Common myeloid progenitor, CD34-positive (primary cell): ENCODE measurements around the gene SCARF2.

Experiments used
- CTCF ChIA-PET: fragments of 350-600 bp; sonication (Branson Sonifier 250); formaldehyde crosslinking; loops from one replicate; lab custom pipeline; 2021; ENCODE audit warnings: antibody characterized with exemption; lab: Charles Lee
- POLR2A ChIA-PET: fragments of 350-600 bp; sonication (Branson Sonifier 250); formaldehyde crosslinking; loops from one replicate; lab custom pipeline; 2021; ENCODE audit warnings: antibody characterized with exemption; lab: Charles Lee
- DNase-seq, 3 donors: peaks; one replicate each; pipeline versions ENCODE4 v3.0.0 to v3.0.0-alpha.2; 2013
- H3K27ac ChIP-seq, 2 experiments: 1 replicate in 1 of 2; 2 replicates in 1 of 2; pipeline ENCODE4 v1.7.0; 2013; ENCODE audit warnings: inconsistent platforms in 2 of 2, low read length in 2 of 2, mild to moderate bottlenecking in 2 of 2, low read depth in 1 of 2, moderate library complexity in 1 of 2; ENCODE audit not compliant: severe bottlenecking in 2 of 2, insufficient read depth in 1 of 2, poor library complexity in 1 of 2
- H3K27me3 ChIP-seq, 5 experiments: replicated peaks in 2 of 5; 1 replicate in 3 of 5; 2 replicates in 2 of 5; pipeline versions ENCODE4 v1.6.1 to v1.7.0; 2013; ENCODE audit warnings: low read length in 4 of 5, mild to moderate bottlenecking in 2 of 5, moderate library complexity in 2 of 5, inconsistent platforms in 1 of 5; ENCODE audit not compliant: insufficient read depth in 5 of 5, control insufficient read depth in 4 of 5
- H3K36me3 ChIP-seq, 4 experiments: 1 replicate in 2 of 4; 2 replicates in 2 of 4; pipeline versions ENCODE4 v1.6.1 to v1.7.0; 2013; ENCODE audit warnings: low read length in 3 of 4, control low read depth in 1 of 4, mild to moderate bottlenecking in 1 of 4; ENCODE audit not compliant: control insufficient read depth in 4 of 4, insufficient read depth in 4 of 4
- H3K4me1 ChIP-seq, 4 experiments: 1 replicate in 3 of 4; 2 replicates in 1 of 4; pipeline versions ENCODE4 v1.6.1 to v1.7.1; 2013; ENCODE audit warnings: low read length in 3 of 4, mild to moderate bottlenecking in 3 of 4, control low read depth in 1 of 4, inconsistent platforms in 1 of 4, moderate library complexity in 1 of 4; ENCODE audit not compliant: control insufficient read depth in 4 of 4, insufficient read depth in 4 of 4; ENCODE audit errors: control extremely low read depth in 1 of 4
- H3K4me3 ChIP-seq, 7 experiments: 1 replicate in 4 of 7; 2 replicates in 3 of 7; pipeline versions ENCODE4 v1.5.1 to v1.7.0; 2013; ENCODE audit warnings: mild to moderate bottlenecking in 7 of 7, low read length in 6 of 7, moderate library complexity in 6 of 7, inconsistent platforms in 2 of 7, low read depth in 2 of 7, control low read depth in 1 of 7; ENCODE audit not compliant: insufficient read depth in 4 of 7, control insufficient read depth in 1 of 7; ENCODE audit errors: extremely low read depth in 1 of 7
- H3K9me3 ChIP-seq, 5 experiments: 1 replicate in 4 of 5; 2 replicates in 1 of 5; pipeline versions ENCODE4 v1.6.1 to v1.7.1; 2013; ENCODE audit warnings: low read length in 4 of 5, mild to moderate bottlenecking in 2 of 5, inconsistent platforms in 1 of 5, low read depth in 1 of 5, moderate library complexity in 1 of 5; ENCODE audit not compliant: control insufficient read depth in 4 of 5, insufficient read depth in 2 of 5; ENCODE audit errors: control extremely low read depth in 1 of 5
- WGBS: methylation state at CpG from one replicate; pipeline ENCODE4 v1.1.5; 2013; ENCODE audit not compliant: insufficient coverage; 5-methylcytosine and 5-hydroxymethylcytosine counted together

The SCARF2 gene

DNA sequence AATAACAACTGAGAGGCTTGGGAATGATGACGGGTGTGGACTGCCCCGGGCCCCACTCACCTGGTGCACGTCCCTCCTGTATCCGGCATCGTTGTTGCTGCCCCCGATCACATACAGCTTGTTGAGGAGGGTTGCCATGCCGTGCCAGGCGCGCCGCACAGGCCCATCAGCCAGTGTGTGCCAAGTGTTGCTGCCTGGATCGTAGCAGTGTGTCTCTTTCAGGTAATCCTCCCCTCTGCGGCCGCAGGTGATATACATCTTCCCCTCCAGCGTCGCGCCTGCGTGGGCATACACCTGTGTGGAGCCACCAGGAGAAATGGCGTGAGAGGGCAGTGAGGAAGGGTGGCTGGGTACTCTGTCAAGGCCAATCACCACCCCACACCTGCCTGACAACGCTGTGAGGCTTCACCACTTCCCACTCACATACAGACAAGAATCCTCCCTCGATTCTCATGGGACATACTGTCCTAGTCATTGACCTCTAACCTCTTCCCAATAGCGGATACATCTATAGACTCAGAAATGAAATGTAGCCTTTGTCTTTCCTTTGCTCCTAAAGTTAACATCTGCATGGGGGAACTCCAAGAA, 8.9 kb upstream of the SCARF2 start:
- no peaks in the 10 kb centered on the region for H3K4me1 ChIP-seq
- no peak overlapping the region for H3K4me3 ChIP-seq
- ChIA-PET CTCF (interaction anchor here (0.8 to 3.5 kb wide), 2 partner anchors 9 to 10 kb away, joined by 4 to 17 read pairs; no protein-coding TSS in a partner anchor), POLR2A (no interaction called here)
- H3K27ac ChIP-seq, result no peak overlapping the region
- no peaks in the 10 kb centered on the region for H3K9me3 ChIP-seq
- H3K27me3 ChIP-seq, result no peaks in the 10 kb centered on the region
- 97% methylated on average over 17 of the region's 21 CpGs for WGBS
- DNase-seq, result no peak
- H3K36me3 ChIP-seq, result peaks cover 0 to 44% (median 19%) of the 10 kb centered on the region in 4 experiments

DNA sequence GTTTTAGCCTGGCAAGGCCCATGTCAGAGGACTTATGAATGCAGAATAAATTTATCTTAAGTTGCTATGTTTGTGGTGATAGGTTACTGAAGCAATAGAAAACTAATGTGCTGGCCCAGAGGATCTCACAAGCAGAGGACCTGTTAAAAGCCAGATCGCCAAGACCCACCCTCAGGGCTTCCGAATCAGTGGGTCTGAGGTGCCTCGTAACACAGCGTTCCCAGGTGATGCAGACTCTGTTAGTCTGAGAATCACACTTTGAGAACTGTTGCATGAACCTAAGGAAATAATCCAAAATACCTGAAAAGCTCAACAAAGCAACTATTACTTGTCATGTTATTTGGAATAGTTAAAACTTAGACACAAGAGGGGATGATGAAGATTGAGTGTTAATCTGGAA, 6.7 kb upstream of the SCARF2 start:
- H3K9me3 ChIP-seq, result no peaks in the 10 kb centered on the region
- WGBS, result 97% methylated on average over 4 of the region's 4 CpGs
- no peak overlapping the region for H3K27ac ChIP-seq
- no peak for DNase-seq
- H3K27me3 ChIP-seq, result peaks cover 0 to 5% (median 0%) of the 10 kb centered on the region in 5 experiments
- H3K4me1 ChIP-seq, result no peaks in the 10 kb centered on the region
- CTCF ChIA-PET, result interaction anchor here (1.4 to 3.5 kb wide), 2 partner anchors 10 to 11 kb away, joined by 3 to 17 read pairs; no protein-coding TSS in a partner anchor
- H3K36me3 ChIP-seq, result peaks cover 0 to 35% (median 19%) of the 10 kb centered on the region in 4 experiments
- H3K4me3 ChIP-seq, result no peak overlapping the region
- POLR2A ChIA-PET, result no interaction called here

DNA sequence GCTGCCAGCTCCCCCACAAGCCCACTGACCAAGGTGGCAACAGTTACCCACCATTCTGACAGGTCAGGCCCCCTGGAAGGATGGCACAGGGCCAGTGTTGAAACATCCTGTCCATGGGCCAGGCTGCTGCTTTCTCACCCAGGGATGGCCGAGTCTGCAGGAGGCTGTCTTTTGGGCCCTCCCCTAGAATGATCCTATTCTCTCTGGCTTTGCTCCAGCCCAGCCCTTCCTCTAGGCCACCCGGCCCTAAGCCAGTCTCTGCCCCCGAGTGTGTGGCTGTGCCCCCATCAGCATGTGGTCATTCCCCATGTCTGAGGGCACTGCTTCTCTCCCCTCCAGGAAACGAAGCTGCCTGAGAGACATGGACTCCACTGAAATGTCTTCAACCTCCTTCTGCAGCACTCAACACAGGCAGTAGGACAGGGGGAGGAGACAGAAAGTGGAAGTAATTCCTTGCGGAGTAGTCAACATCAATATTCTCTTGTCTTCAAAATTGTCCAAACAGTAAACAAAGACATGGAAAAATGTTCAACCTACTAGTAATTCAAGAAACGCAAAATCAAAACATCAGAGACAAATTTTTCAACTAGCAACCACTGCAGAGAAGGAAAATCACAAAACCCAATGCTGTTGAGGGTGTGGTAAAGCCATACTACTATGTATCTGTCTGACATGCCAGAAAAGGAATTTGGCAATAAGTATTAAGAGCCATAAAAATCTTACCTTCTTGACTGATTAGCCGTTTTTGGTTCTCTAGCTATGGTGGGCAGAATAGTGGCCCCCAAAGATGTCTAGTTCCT, 5.1 kb upstream of the SCARF2 start:
- no peak overlapping the region for H3K27ac ChIP-seq
- peaks cover 0 to 21% (median 0%) of the 10 kb centered on the region in 5 experiments for H3K27me3 ChIP-seq
- H3K36me3 ChIP-seq, result peaks cover 0 to 35% (median 19%) of the 10 kb centered on the region in 4 experiments
- ChIA-PET CTCF (interaction anchor here (3.5 kb wide), 1 partner anchor 13 kb away, joined by 17 read pairs; no protein-coding TSS in a partner anchor), POLR2A (no interaction called here)
- no peak overlapping the region for H3K4me3 ChIP-seq
- no peak for DNase-seq
- WGBS, result 95% methylated on average over 3 of the region's 7 CpGs
- no peaks in the 10 kb centered on the region for H3K9me3 ChIP-seq
- peaks cover 0 to 9% (median 7%) of the 10 kb centered on the region in 4 experiments for H3K4me1 ChIP-seq

DNA sequence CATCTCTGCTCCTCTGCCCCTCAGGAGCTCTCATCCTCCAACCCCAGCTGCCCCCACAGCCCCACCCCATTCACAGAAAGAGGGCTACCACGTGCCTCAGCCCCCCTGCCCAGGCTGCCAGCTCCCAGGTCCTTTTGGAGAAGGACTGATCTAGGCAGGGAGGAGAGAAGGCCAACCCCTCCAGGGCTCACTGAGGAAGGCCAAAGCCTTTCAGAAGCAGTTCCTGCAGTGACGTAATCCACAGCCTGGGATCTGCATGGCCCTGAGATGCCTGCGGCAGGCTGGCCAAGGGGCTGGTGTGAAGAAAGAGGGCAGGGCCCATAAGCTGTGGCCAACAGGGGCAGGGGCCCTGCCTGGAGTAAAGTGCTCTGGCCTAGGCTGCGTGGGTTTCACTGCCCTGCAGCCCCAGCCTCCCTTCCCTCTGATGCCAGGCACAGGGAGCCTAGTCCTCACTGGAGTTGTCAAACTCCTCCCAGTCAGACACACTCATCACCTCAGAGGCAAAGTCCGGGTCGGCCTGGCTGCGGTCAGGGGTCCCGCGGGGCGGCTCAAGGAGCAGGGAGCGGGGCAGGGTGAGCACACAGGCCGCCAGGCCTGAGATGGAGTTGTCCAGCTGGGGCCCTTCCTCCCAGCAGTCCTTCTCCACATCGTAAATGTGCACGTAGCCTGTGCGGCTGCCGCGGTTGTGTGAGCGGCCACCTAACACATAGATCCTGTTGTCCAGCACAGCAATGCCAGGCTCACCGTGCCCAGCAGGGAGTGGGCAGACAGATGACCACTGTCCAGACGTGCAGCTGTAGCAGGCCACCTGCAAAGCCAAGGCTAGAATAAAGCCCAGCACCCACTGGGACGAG, 4.2 kb upstream of the SCARF2 start:
- no peaks in the 10 kb centered on the region for H3K9me3 ChIP-seq
- POLR2A ChIA-PET, result no interaction called here
- peaks cover 0 to 35% (median 19%) of the 10 kb centered on the region in 4 experiments for H3K36me3 ChIP-seq
- no peak for DNase-seq
- peaks cover 0 to 17% (median 13%) of the 10 kb centered on the region in 4 experiments for H3K4me1 ChIP-seq
- H3K27me3 ChIP-seq, result peaks cover 0 to 28% (median 4%) of the 10 kb centered on the region in 5 experiments
- CTCF ChIA-PET, result interaction anchor here (1.3 to 1.4 kb wide), 2 partner anchors 13 to 17 kb away, joined by 3 to 6 read pairs; no protein-coding TSS in a partner anchor
- H3K27ac ChIP-seq, result no peak overlapping the region
- 96% methylated on average over 19 of the region's 21 CpGs for WGBS
- no peak overlapping the region for H3K4me3 ChIP-seq

DNA sequence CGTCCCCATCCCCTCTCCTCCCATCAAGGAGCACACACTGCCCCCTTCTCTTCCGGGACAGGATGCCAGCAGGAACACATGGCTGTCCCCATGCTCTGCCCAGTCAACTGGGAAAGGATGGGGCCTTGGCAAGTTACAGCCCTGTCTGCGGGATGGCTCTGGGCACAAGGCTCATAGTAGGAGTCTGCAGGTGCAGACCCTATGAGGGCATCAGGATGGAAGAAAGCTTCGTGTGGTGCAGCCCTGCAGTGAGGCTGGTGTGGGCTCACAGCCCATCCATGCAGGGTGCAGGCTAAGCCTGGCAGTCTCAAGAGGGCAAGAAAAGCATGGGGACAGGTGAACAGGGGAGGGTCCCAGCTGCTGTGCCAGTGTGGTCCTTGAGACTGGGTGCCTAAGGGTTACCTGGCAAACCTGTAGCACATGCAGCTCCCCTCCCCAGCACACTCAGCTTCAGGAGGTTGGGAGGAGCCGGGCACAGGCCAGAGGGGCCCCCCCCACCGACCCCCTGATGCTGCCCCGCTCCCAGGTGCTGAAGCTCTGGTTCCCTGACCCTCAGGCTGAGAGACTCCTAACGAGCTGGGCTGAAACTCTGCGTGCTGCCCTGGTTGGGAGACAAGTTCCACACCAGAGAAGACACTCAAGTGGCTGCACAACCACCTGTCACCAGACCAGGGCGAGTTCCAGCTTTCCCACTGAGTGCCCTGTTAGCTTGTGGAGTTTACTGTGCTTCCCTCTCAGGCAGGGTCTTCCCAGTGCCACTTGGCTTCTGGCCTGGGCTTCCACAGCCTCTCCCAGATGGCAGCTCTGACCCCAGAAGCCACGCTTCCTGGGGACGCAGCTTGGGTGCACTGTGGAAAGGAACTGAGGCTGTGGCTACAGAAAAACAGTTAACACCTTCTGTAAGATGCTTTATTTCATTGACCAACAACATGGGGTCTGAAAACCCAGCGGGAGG, 3.3 kb upstream of the SCARF2 start:
- Histone ChIP-seq H3K27ac (no peak overlapping the region), H3K4me3 (no peak overlapping the region), H3K9me3 (no peaks in the 10 kb centered on the region), H3K4me1 (peaks cover 0 to 26% (median 21%) of the 10 kb centered on the region in 4 experiments), H3K27me3 (peaks cover 0 to 38% (median 11%) of the 10 kb centered on the region in 5 experiments), H3K36me3 (peaks cover 0 to 26% (median 12%) of the 10 kb centered on the region in 4 experiments)
- ChIA-PET CTCF (interaction anchor here (1.3 to 1.4 kb wide), 2 partner anchors 14 to 16 kb away, joined by 3 to 6 read pairs; no protein-coding TSS in a partner anchor), POLR2A (no interaction called here)
- WGBS, result 92% methylated on average over 12 of the region's 13 CpGs
- no peak for DNase-seq
